Omental fat pad (tissue), 4 donors: ENCODE results near the gene RAB17. TPM values are rescaled to one million over a fixed set of nuclear protein-coding genes. Genes with fewer than 3 reads are reported as not detected.

ENCODE experiments used
- ATAC-seq: fragments of 150-250 bp; one replicate; pipeline ENCODE4 v1.9.1; 2016; ENCODE audit warnings: mild to moderate bottlenecking, moderate library complexity; ENCODE audit not compliant: low FRiP score
- DNase-seq: peaks from one replicate; pipeline ENCODE4 v3.0.0-alpha.2; 2019; ENCODE audit warnings: low spot score
- CTCF ChIP-seq, 3 donors: fragments of 450-650 bp; IDR thresholded peaks; one replicate each; pipeline ENCODE4 v1.5.1; 2016 to 2017; ENCODE audit warnings: antibody characterized with exemption in 3 of 3, mild to moderate bottlenecking in 3 of 3, moderate library complexity in 2 of 3
- total RNA-seq, 4 donors: library from RNA; depleted of rRNA; stranded (reverse); fragments of >200 nt; gene quantifications; one replicate each; pipeline ENCODE4 v1.1.0, GENCODE V29; 2016

RAB17 gene
- total RNA-seq, 4 donors from 2014 or later, result 0.84 to 8.6 (median 3.5) TPM; not detected in 1

GRCh38 chr2:237536083-237536415 is 54.5 kb downstream of the RAB17 start:
- no peak for TF ChIP-seq CTCF (IDR thresholded peaks at IDR 0.05)
- ATAC-seq (no peak), DNase-seq (no peak)

GRCh38 chr2:237535385-237536082 is 55.0 kb downstream of the RAB17 start:
- ATAC-seq (no peak), DNase-seq (no peak)
- no peak for TF ChIP-seq CTCF (IDR thresholded peaks at IDR 0.05)

- DNase-seq, result no peak
- no peak for ATAC-seq
- no peak for TF ChIP-seq CTCF (IDR thresholded peaks at IDR 0.05)
These were observed 56.2 kb downstream of the RAB17 start for GRCh38 chr2:237534380-237534779.

GRCh38 chr2:237533668-237534161 is 56.8 kb downstream of the RAB17 start:
- DNase-seq, result no peak
- no peak for TF ChIP-seq CTCF (IDR thresholded peaks at IDR 0.05)
- no peak for ATAC-seq

GRCh38 chr2:237532160-237532559 is 58.4 kb downstream of the RAB17 start:
- TF ChIP-seq CTCF (IDR thresholded peaks at IDR 0.05), result no peak
- ATAC-seq (no peak), DNase-seq (no peak)

- DNase-seq (no peak), ATAC-seq (no peak)
- TF ChIP-seq CTCF (IDR thresholded peaks at IDR 0.05), result no peak
These were observed 59.8 kb downstream of the RAB17 start for GRCh38 chr2:237530472-237531433.
